Measurements from ENCODE around the gene CTSG.
"Not testable (repeated sequence)": the region's sequence is repeated elsewhere in the genome, so short reads cannot be mapped to it uniquely, and the experiment has no call there.

CTSG gene

GRCh38 chr14:24535737-24536136 lies 40.3 kb downstream of the CTSG start:
- no peak for DNase-seq

- no peak for DNase-seq
Measured at GRCh38 chr14:24534286-24534685, 41.8 kb downstream of the CTSG start.

GRCh38 chr14:24525877-24526620 lies 50.0 kb downstream of the CTSG start:
- not testable (repeated sequence) for DNase-seq
